ENCODE data around the gene DPM3.

Gene DPM3

DNA sequence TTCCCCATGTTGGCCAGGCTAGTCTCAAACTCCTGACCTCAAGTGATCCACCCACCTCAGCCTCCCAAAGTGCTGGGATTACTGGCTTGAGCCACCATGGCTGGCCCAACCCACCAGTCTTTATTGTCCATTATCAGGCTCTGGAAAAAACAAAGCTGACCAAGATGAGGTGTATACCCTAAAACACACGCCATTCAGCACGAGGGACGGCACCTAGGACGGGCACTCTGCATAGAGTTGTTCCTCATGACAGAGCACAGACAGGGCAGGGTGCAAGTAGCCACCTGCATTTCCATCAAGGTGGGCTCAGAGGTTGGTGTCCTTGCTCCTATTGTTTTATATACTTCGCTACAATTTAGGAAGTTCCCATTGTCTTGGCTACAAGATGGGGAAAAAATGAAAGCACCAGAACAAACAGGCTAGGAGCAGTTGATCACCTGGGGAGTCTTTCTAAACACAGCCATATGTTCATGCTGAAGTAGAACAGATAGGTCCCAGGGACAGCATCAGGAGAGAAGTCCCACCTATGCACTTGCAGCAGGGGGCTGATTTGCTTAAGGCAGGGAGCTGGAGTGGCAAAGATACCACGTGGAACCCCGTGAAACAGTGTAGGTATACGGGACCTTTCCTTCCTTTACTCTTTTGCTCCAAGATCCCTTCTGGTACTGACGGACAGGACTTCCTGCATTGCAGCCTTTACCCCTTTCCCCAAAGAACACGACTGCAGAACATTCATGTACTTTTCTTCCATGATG, 28.3 kb upstream of the DPM3 start:
- POLR2A ChIA-PET, result interaction anchor here (0.6 to 1.8 kb wide), 7 partner anchors 26 to 472 kb away, joined by 3 to 17 read pairs (median 7); partner anchors contain the start of genes ADAM15 and DPM3

More for the DNA sequence above, 28.3 kb upstream of the DPM3 start:
- H3K27ac ChIP-seq (ENCODE audit: extremely low read depth, low read depth, low read length), result no peak overlapping the region
- no peaks in the 10 kb centered on the region; the same call in 1 of the 2 replicates for H3K4me1 ChIP-seq (ENCODE audit: control insufficient read depth, insufficient read depth, low read length)
- H3K9me3 ChIP-seq (ENCODE audit: control insufficient read depth, insufficient read depth, low read depth, low read length), result no peaks in the 10 kb centered on the region
- H3K36me3 ChIP-seq (ENCODE audit: control insufficient read depth in 2 of 2, insufficient read depth in 1 of 2, low read length in 2 of 2), result peaks cover 5 to 31% of the 10 kb centered on the region in 2 experiments; a peak in 2 of 3 replicates
- CTCF ChIA-PET, result interaction anchor here (0.6 to 12.2 kb wide), 37 partner anchors 10 to 744 kb away, joined by 3 to 439 read pairs (median 4); partner anchors contain the start of genes ADAM15, EFNA4 and SLC50A1
- TF ChIP-seq KLF10 (tag by site-specific recombination; IDR thresholded peaks at IDR 0.05) (no peak), ZNF211 (tag by site-specific recombination; IDR thresholded peaks at IDR 0.05; ENCODE audit: low read depth) (no peak), ZNF423 (tag by site-specific recombination; IDR thresholded peaks at IDR 0.05) (no peak), ZNF548 (tag by site-specific recombination; IDR thresholded peaks at IDR 0.05) (no peak), ZNF140 (tag by site-specific recombination; IDR thresholded peaks at IDR 0.05) (no peak), SALL2 (tag by site-specific recombination; IDR thresholded peaks at IDR 0.05; ENCODE audit: borderline replicate concordance) (no peak), ZFP3 (tag by site-specific recombination; IDR thresholded peaks at IDR 0.05; ENCODE audit: low read depth) (no peak), ZFP69B (tag by site-specific recombination; IDR thresholded peaks at IDR 0.05) (no peak), PRDM2 (tag by site-specific recombination; IDR thresholded peaks at IDR 0.05; ENCODE audit: borderline replicate concordance) (no peak), ZNF146 (tag by site-specific recombination; IDR thresholded peaks at IDR 0.05) (no peak), ZNF266 (tag by site-specific recombination; IDR thresholded peaks at IDR 0.05; ENCODE audit: low read depth) (no peak), MZF1 (tag by site-specific recombination; IDR thresholded peaks at IDR 0.05; ENCODE audit: borderline replicate concordance) (no peak), ZNF626 (tag by site-specific recombination; IDR thresholded peaks at IDR 0.05) (no peak), ZNF518A (tag by site-specific recombination; conservative IDR thresholded peaks at IDR 0.05; ENCODE audit: low read depth) (no peak), ZNF513 (tag by site-specific recombination; IDR thresholded peaks at IDR 0.05) (no peak), GFI1B (tag by site-specific recombination; IDR thresholded peaks at IDR 0.05) (no peak), ZBTB44 (tag by site-specific recombination; IDR thresholded peaks at IDR 0.05) (no peak), KLF1 (tag by site-specific recombination; IDR thresholded peaks at IDR 0.05) (no peak), ZNF138 (tag by site-specific recombination; IDR thresholded peaks at IDR 0.05; ENCODE audit: borderline replicate concordance) (no peak)
- no peak overlapping the region for H3K4me3 ChIP-seq (ENCODE audit: low read depth, low read length)
